NCI-H2196 treated with DMSO at 0.1 percent for 48 hours (cell line): ENCODE data around the gene BEND3.
"Not testable (repeated sequence)": the region's sequence is repeated elsewhere in the genome, so short reads cannot be mapped to it uniquely, and the experiment has no call there.

ENCODE experiments used
- DNase-seq: peaks from one replicate; lab custom pipeline; 2025; ENCODE audit not compliant: unreplicated experiment; lab: John Stamatoyannopoulos, UW

Gene BEND3

GRCh38 chr6:107121964-107122495 is 6.7 kb upstream of the BEND3 start:
- DNase-seq = no peak

- no peak for DNase-seq
These were observed 6.0 kb upstream of the BEND3 start for GRCh38 chr6:107121266-107121665.

GRCh38 chr6:107120404-107120803 is 5.1 kb upstream of the BEND3 start:
- no peak for DNase-seq

- peak; percentile 19 for DNase-seq
These were observed 3.7 kb upstream of the BEND3 start for GRCh38 chr6:107118976-107119375.

- DNase-seq = not testable (repeated sequence)
These were observed 3.2 kb upstream of the BEND3 start for GRCh38 chr6:107118540-107118939.

- DNase-seq = no peak
These were observed 1.6 kb upstream of the BEND3 start for GRCh38 chr6:107116931-107117330.

GRCh38 chr6:107116328-107116892 is 1.1 kb upstream of the BEND3 start:
- peak; percentile 75 for DNase-seq

- DNase-seq = peak; percentile 78
These were observed 496 bp upstream of the BEND3 start for GRCh38 chr6:107115695-107116327.

GRCh38 chr6:107114213-107114925 is 946 bp downstream of the BEND3 start:
- DNase-seq = peak; percentile 91

GRCh38 chr6:107110200-107110599 is 5.1 kb downstream of the BEND3 start:
- DNase-seq = no peak

- no peak for DNase-seq
These were observed 7.0 kb downstream of the BEND3 start for GRCh38 chr6:107108201-107108890.

GRCh38 chr6:107107791-107108190 is 7.5 kb downstream of the BEND3 start:
- DNase-seq = no peak

- DNase-seq = no peak
These were observed 9.2 kb downstream of the BEND3 start for GRCh38 chr6:107106165-107106564.

- no peak for DNase-seq
These were observed 9.7 kb downstream of the BEND3 start for GRCh38 chr6:107105511-107106116.

GRCh38 chr6:107103082-107103481 is 12.2 kb downstream of the BEND3 start:
- no peak for DNase-seq

GRCh38 chr6:107102414-107102805 is 12.9 kb downstream of the BEND3 start:
- DNase-seq = no peak

GRCh38 chr6:107101686-107102413 is 13.5 kb downstream of the BEND3 start:
- DNase-seq = no peak

GRCh38 chr6:107101211-107101610 is 14.1 kb downstream of the BEND3 start:
- no peak for DNase-seq

GRCh38 chr6:107098436-107099307 is 16.6 kb downstream of the BEND3 start:
- no peak for DNase-seq
